Lower leg skin (tissue), 4 donors: Measurements from ENCODE around the gene ARMH3. TPM values are rescaled to one million over a fixed set of nuclear protein-coding genes. Genes with fewer than 3 reads are reported as not detected.

Experiments used
- DNase-seq, 2 donors: peaks; one replicate each; pipeline ENCODE4 v3.0.0-alpha.2; 2019; ENCODE audit warnings: low spot score in 2 of 2
- H3K4me3 ChIP-seq: fragments of 200-600 bp; sonication (generic); 2 replicates; pipeline ENCODE4 v1.5.1; 2017; ENCODE audit warnings: mild to moderate bottlenecking, low read depth; ENCODE audit not compliant: poor library complexity, severe bottlenecking
- CTCF ChIP-seq, 3 donors: fragments of 450-650 bp; IDR thresholded peaks; one replicate each; pipeline ENCODE4 v1.5.1; 2016; ENCODE audit warnings: antibody characterized with exemption in 3 of 3, mild to moderate bottlenecking in 3 of 3, moderate library complexity in 2 of 3
- POLR2A ChIP-seq, 2 donors: fragments of 450-650 bp; IDR thresholded peaks; one replicate each; pipeline ENCODE4 v1.6.1; 2016 to 2017; ENCODE audit warnings: antibody characterized with exemption in 2 of 2, mild to moderate bottlenecking in 1 of 2, moderate library complexity in 1 of 2
- WGBS, 2 donors: methylation state at CpG; one replicate each; pipeline ENCODE4 v1.1.5; 2018; 5-methylcytosine and 5-hydroxymethylcytosine counted together
- intact Hi-C: fragments of 100-400 bp; cut with DNase I; formaldehyde crosslinking; loops from one replicate; pipeline ENCODE4 v1.15.0; 2023; ENCODE audit warnings: low total_unique reads
- total RNA-seq, 4 donors: library from RNA; depleted of rRNA; stranded (reverse); fragments of >200 nt; gene quantifications; one replicate each; pipeline ENCODE4 v1.1.0, GENCODE V29; 2016

Gene ARMH3
- total RNA-seq, 4 donors from 2014 or later = 15.2 to 57.4 (median 16.9) TPM

GRCh38 chr10:101902032-101902819, 153.7 kb downstream of the ARMH3 start:
- intact Hi-C loops = no loop called here

GRCh38 chr10:101901340-101901739, 154.6 kb downstream of the ARMH3 start:
- TF ChIP-seq CTCF (IDR thresholded peaks at IDR 0.05) (no peak), POLR2A (IDR thresholded peaks at IDR 0.05) (no peak)
- H3K4me3 ChIP-seq = no peak overlapping the region
- 90 to 91% methylated on average over 6 of the region's 6 CpGs for WGBS, 2 donors
- intact Hi-C loops = no loop called here
- no peak for DNase-seq

More at GRCh38 chr10:101902032-101902819, 153.7 kb downstream of the ARMH3 start:
- WGBS, 2 donors = 91 to 93% methylated on average over 7 of the region's 7 CpGs
- no peak for DNase-seq
- TF ChIP-seq POLR2A (IDR thresholded peaks at IDR 0.05) (no peak), CTCF (IDR thresholded peaks at IDR 0.05) (no peak)
- no peak overlapping the region for H3K4me3 ChIP-seq

- no peak overlapping the region for H3K4me3 ChIP-seq
- WGBS, 2 donors = 76 to 84% methylated on average over 4 of the region's 4 CpGs
- no peak for DNase-seq
- intact Hi-C loops = no loop called here
- TF ChIP-seq CTCF (IDR thresholded peaks at IDR 0.05) = no peak
- no peak for TF ChIP-seq POLR2A (IDR thresholded peaks at IDR 0.05)
These were observed 158.3 kb downstream of the ARMH3 start for GRCh38 chr10:101897633-101898032.

GRCh38 chr10:101896225-101896877, 159.6 kb downstream of the ARMH3 start:
- DNase-seq = no peak
- 87 to 95% methylated on average over 1 of the region's 1 CpG for WGBS, 2 donors
- no peak overlapping the region for H3K4me3 ChIP-seq
- intact Hi-C loops = no loop called here
- TF ChIP-seq CTCF (IDR thresholded peaks at IDR 0.05) (no peak), POLR2A (IDR thresholded peaks at IDR 0.05) (no peak)

- intact Hi-C loops = no loop called here
- DNase-seq = no peak
- TF ChIP-seq POLR2A (IDR thresholded peaks at IDR 0.05) (no peak), CTCF (IDR thresholded peaks at IDR 0.05) (no peak)
- WGBS, 2 donors = 94% methylated on average over 4 of the region's 4 CpGs
- H3K4me3 ChIP-seq = no peak overlapping the region
These were observed 160.2 kb downstream of the ARMH3 start for GRCh38 chr10:101895781-101896180.
